GM12878 (cell line): Measurements from ENCODE around the gene GLB1L3. TPM values are rescaled to one million over a fixed set of nuclear protein-coding genes. Genes with fewer than 3 reads are reported as not detected.

Source experiments
- ATAC-seq: fragments of 200-7000 bp; cut with Tn5 transposase; 3 replicates; pipeline ENCODE4 v1.9.1; 2020; ENCODE audit warnings: mild to moderate bottlenecking, moderate library complexity
- BruUV-seq: library from RNA; stranded (reverse); fragments of 400-500 nt; replicated peaks from 2 replicates; lab custom pipeline; 2021; lab: Mats Ljungman, UMichigan
- CTCF ChIA-PET: fragments of 300-600 bp; sonication (Branson Sonifier 250); formaldehyde crosslinking; extraction: SDS; loops from one replicate; lab custom pipeline; 2021; ENCODE audit warnings: inconsistent platforms; lab: Yijun Ruan, JAX
- POLR2A ChIA-PET: fragments of 350-600 bp; formaldehyde crosslinking; extraction: SDS; loops from one replicate; lab custom pipeline; 2021; ENCODE audit warnings: inconsistent platforms; lab: Charles Lee
- RAD21 ChIA-PET: fragments of 300-600 bp; sonication (Branson Sonifier 250); formaldehyde crosslinking; loops from one replicate; lab custom pipeline; 2023; ENCODE audit warnings: antibody characterized with exemption; ENCODE audit not compliant: unreplicated experiment; lab: Charles Lee
- SMC1A ChIA-PET: fragments of 300-600 bp; sonication (Branson Sonifier 250); formaldehyde crosslinking; loops from one replicate; lab custom pipeline; 2023; ENCODE audit not compliant: unreplicated experiment, uncharacterized antibody; lab: Charles Lee
- DNase-seq: peaks from one replicate; pipeline ENCODE4 v3.0.0-alpha.2; 2011; ENCODE audit warnings: low read depth, low spot score
- FAIRE-seq: peaks from 3 replicates; lab custom pipeline; 2011; peaks lifted over from hg19 to GRCh38; lab: Jason Lieb, UNC
- H2AFZ ChIP-seq: 2 replicates; pipeline ENCODE4 v1.6.0; 2011; ENCODE audit warnings: low read depth, low read length, control low read depth; ENCODE audit not compliant: control insufficient read depth
- H3K27ac ChIP-seq: 2 replicates; pipeline ENCODE4 v1.5.1; 2011; ENCODE audit warnings: control low read depth; ENCODE audit not compliant: control insufficient read depth, insufficient read depth
- H3K27me3 ChIP-seq, 2 experiments: replicated peaks in 1 of 2; 2 replicates each; pipeline versions ENCODE4 v1.6.0 to v1.6.1; 2011; ENCODE audit warnings: low read length in 1 of 2; ENCODE audit not compliant: control insufficient read depth in 2 of 2, insufficient read depth in 2 of 2
- H3K36me3 ChIP-seq, 2 experiments: 2 replicates each; pipeline ENCODE4 v1.5.1; 2011; ENCODE audit warnings: low read length in 1 of 2; ENCODE audit not compliant: control insufficient read depth in 2 of 2, insufficient read depth in 2 of 2
- H3K4me1 ChIP-seq: 2 replicates; pipeline ENCODE4 v1.6.1; 2011; ENCODE audit warnings: mild to moderate bottlenecking, low read length, moderate library complexity, mixed read lengths; ENCODE audit not compliant: control insufficient read depth, insufficient read depth
- H3K4me2 ChIP-seq: 2 replicates; pipeline ENCODE4 v1.6.0; 2011; ENCODE audit warnings: control low read depth; ENCODE audit not compliant: control insufficient read depth, insufficient read depth
- H3K4me3 ChIP-seq: fragments of 200-600 bp; sonication (generic); 2 replicates; pipeline ENCODE4 v1.5.1; 2016
- H3K79me2 ChIP-seq: 2 replicates; pipeline ENCODE4 v1.6.0; 2011; ENCODE audit warnings: low read length; ENCODE audit not compliant: control insufficient read depth, insufficient read depth
- H3K9ac ChIP-seq: 2 replicates; pipeline ENCODE4 v1.8.0; 2011; ENCODE audit warnings: low read length, control low read depth, mixed read lengths; ENCODE audit not compliant: control insufficient read depth, insufficient read depth
- H3K9me3 ChIP-seq: replicated peaks from 3 replicates; pipeline ENCODE4 v1.5.1; 2011; ENCODE audit warnings: mild to moderate bottlenecking, low read length; ENCODE audit not compliant: control insufficient read depth, insufficient read depth
- H4K20me1 ChIP-seq: 2 replicates; pipeline ENCODE4 v1.6.0; 2011; ENCODE audit not compliant: control insufficient read depth, insufficient read depth
- BACH1 ChIP-seq: fragments of 450-650 bp; IDR thresholded peaks from 2 replicates; pipeline ENCODE4 v1.6.1; 2017; ENCODE audit warnings: mild to moderate bottlenecking, borderline replicate concordance
- CBFB ChIP-seq: IDR thresholded peaks from 2 replicates; pipeline ENCODE4 v1.6.1; 2016; ENCODE audit warnings: antibody characterized with exemption, low read depth
- CEBPB ChIP-seq, 2 experiments: fragments of 150-350 bp in 1 of 2; IDR thresholded peaks; 2 replicates each; pipeline ENCODE4 v1.6.1; 2012 to 2014; ENCODE audit warnings: low read depth in 2 of 2, low read length in 2 of 2, borderline replicate concordance in 1 of 2, inconsistent platforms in 1 of 2
- CHD2 ChIP-seq: IDR thresholded peaks from 2 replicates; pipeline ENCODE4 v1.6.1; 2011; ENCODE audit warnings: low read depth, low read length, improper control_type of control experiment, borderline replicate concordance
- IRF5 ChIP-seq: fragments of 450-650 bp; IDR thresholded peaks from 2 replicates; pipeline ENCODE4 v1.6.1; 2017; ENCODE audit warnings: borderline replicate concordance
- NBN ChIP-seq: fragments of 450-650 bp; IDR thresholded peaks from 2 replicates; pipeline ENCODE4 v1.6.1; 2016
- NR2F1 ChIP-seq: fragments of 450-650 bp; conservative IDR thresholded peaks from 2 replicates; pipeline ENCODE4 v1.6.1; 2017; ENCODE audit warnings: mild to moderate bottlenecking
- NRF1 ChIP-seq: conservative IDR thresholded peaks from 2 replicates; pipeline ENCODE4 v1.6.1; 2011; ENCODE audit warnings: mild to moderate bottlenecking, low read depth, low read length, improper control_type of control experiment
- RB1 ChIP-seq: fragments of 450-650 bp; formaldehyde crosslinking; IDR thresholded peaks from 2 replicates; pipeline ENCODE4 v1.6.1; 2017; ENCODE audit warnings: mild to moderate bottlenecking, borderline replicate concordance
- SIN3A ChIP-seq: IDR thresholded peaks from 2 replicates; pipeline ENCODE4 v1.6.1; 2012; ENCODE audit warnings: low read depth, low read length, improper control_type of control experiment
- SMAD5 ChIP-seq: IDR thresholded peaks from 2 replicates; pipeline ENCODE4 v1.6.1; 2016; ENCODE audit warnings: antibody characterized with exemption, low read depth
- SP1 ChIP-seq: IDR thresholded peaks from one replicate; pipeline ENCODE4 v1.6.1; 2011; ENCODE audit warnings: low read depth, low read length
- SPI1 ChIP-seq: IDR thresholded peaks from 2 replicates; pipeline ENCODE4 v1.6.1; 2011; ENCODE audit warnings: low read depth, mild to moderate bottlenecking, low read length, moderate library complexity, borderline replicate concordance; ENCODE audit not compliant: insufficient read depth
- STAT3 ChIP-seq: IDR thresholded peaks from 2 replicates; pipeline ENCODE4 v1.6.1; 2011; ENCODE audit warnings: low read depth, low read length, improper control_type of control experiment
- TCF12 ChIP-seq: IDR thresholded peaks from 2 replicates; pipeline ENCODE4 v1.6.1; 2011; ENCODE audit warnings: low read depth, mild to moderate bottlenecking, low read length
- ZNF217 ChIP-seq: fragments of 450-650 bp; IDR thresholded peaks from 2 replicates; pipeline ENCODE4 v1.6.1; 2017; ENCODE audit warnings: antibody characterized with exemption, mild to moderate bottlenecking
- ZNF274 ChIP-seq: IDR thresholded peaks from one replicate; pipeline ENCODE4 v1.8.0; 2011; ENCODE audit not compliant: insufficient read length, insufficient read depth
- ZZZ3 ChIP-seq: IDR thresholded peaks from 2 replicates; pipeline ENCODE4 v1.6.1; 2011; ENCODE audit warnings: low read depth; ENCODE audit not compliant: control insufficient read depth, insufficient read length
- WGBS: methylation state at CpG from one replicate; pipeline ENCODE4 v1.1.6; 2016; ENCODE audit warnings: low lambda C conversion rate; ENCODE audit not compliant: insufficient replicate concordance, insufficient coverage; ENCODE audit errors: missing lambda C conversion rate; 5-methylcytosine and 5-hydroxymethylcytosine counted together
- in situ Hi-C: fragments of 300-500 bp; cut with MboI; formaldehyde crosslinking; loops from 9 replicates; pipeline ENCODE4 v1.14.3; 2018; ENCODE audit warnings: mixed read lengths
- intact Hi-C: fragments of 100-400 bp; cut with micrococcal nuclease; formaldehyde crosslinking; loops from one replicate; pipeline ENCODE4 v1.14.2; 2022; ENCODE audit not compliant: unreplicated experiment
- polyA plus RNA-seq, 11 experiments: library from polyadenylated mRNA; depleted of rRNA in 4 of 11; unstranded in 6 of 11; stranded (reverse) in 5 of 11; fragments of >200 nt; fragmentation: Nextera tagmentation in 4 of 11; fragmentation: Illumina TruSeq in 1 of 11; extraction: Ambion mirVana in 4 of 11; extraction: Trizol in 1 of 11; gene quantifications; 1 replicate in 1 of 11; 2 replicates in 10 of 11; pipeline versions ENCODE4 v1.2.1 to v1.2.3, GENCODE V29; 2011 to 2016; ENCODE audit warnings: inconsistent platforms in 2 of 11, missing spikeins in 2 of 11, low read depth in 1 of 11
- total RNA-seq, 4 experiments: library from RNA; depleted of rRNA in 3 of 4; stranded (reverse); fragments of >200 nt in 3 of 4; fragmentation: Illumina TruSeq in 1 of 4; extraction: Trizol in 1 of 4; gene quantifications; 2 replicates each; pipeline versions ENCODE4 v1.2.1 to v1.2.3, GENCODE V29; 2013 to 2021
- TF ChIP-seq, protein P1 (sequence below): IDR thresholded peaks from 2 replicates; pipeline ENCODE4 v1.6.1; 2011; ENCODE audit warnings: borderline replicate concordance, low read depth, mild to moderate bottlenecking, moderate library complexity, mixed read lengths, low read length; ENCODE audit not compliant: insufficient read depth; ENCODE audit errors: extremely low read length
- TF ChIP-seq, protein P2 (sequence below): fragments of 150-350 bp; IDR thresholded peaks from 2 replicates; pipeline ENCODE4 v1.6.1; 2016; ENCODE audit warnings: low read depth, low read length

GLB1L3 gene
- total and polyA plus RNA-seq, 10 of the 15 experiments (the other 5 are each of a cell fraction or from before 2014, with no cell fraction given): 0.53 to 2.9 (median 1.9) TPM; not detected in 1

- no peak for TF ChIP-seq CEBPB (IDR thresholded peaks at IDR 0.05; ENCODE audit: borderline replicate concordance in 1 of 2, low read depth in 2 of 2, low read length in 2 of 2)
- TF ChIP-seq TCF12: no peak
- no peak for TF ChIP-seq CHD2
- no peak for TF ChIP-seq BACH1
- no peak for TF ChIP-seq ZNF274
- TF ChIP-seq NR2F1: no peak
- no peak for TF ChIP-seq SP1
- TF ChIP-seq SIN3A: no peak
- TF ChIP-seq ZZZ3: no peak
- TF ChIP-seq, protein P1, sequence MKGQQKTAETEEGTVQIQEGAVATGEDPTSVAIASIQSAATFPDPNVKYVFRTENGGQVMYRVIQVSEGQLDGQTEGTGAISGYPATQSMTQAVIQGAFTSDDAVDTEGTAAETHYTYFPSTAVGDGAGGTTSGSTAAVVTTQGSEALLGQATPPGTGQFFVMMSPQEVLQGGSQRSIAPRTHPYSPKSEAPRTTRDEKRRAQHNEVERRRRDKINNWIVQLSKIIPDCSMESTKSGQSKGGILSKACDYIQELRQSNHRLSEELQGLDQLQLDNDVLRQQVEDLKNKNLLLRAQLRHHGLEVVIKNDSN: no peak
- TF ChIP-seq STAT3: no peak
- TF ChIP-seq SMAD5: no peak
- TF ChIP-seq NRF1: no peak
- no peak for TF ChIP-seq IRF5
- TF ChIP-seq ZNF217: no peak
- TF ChIP-seq, protein P2, sequence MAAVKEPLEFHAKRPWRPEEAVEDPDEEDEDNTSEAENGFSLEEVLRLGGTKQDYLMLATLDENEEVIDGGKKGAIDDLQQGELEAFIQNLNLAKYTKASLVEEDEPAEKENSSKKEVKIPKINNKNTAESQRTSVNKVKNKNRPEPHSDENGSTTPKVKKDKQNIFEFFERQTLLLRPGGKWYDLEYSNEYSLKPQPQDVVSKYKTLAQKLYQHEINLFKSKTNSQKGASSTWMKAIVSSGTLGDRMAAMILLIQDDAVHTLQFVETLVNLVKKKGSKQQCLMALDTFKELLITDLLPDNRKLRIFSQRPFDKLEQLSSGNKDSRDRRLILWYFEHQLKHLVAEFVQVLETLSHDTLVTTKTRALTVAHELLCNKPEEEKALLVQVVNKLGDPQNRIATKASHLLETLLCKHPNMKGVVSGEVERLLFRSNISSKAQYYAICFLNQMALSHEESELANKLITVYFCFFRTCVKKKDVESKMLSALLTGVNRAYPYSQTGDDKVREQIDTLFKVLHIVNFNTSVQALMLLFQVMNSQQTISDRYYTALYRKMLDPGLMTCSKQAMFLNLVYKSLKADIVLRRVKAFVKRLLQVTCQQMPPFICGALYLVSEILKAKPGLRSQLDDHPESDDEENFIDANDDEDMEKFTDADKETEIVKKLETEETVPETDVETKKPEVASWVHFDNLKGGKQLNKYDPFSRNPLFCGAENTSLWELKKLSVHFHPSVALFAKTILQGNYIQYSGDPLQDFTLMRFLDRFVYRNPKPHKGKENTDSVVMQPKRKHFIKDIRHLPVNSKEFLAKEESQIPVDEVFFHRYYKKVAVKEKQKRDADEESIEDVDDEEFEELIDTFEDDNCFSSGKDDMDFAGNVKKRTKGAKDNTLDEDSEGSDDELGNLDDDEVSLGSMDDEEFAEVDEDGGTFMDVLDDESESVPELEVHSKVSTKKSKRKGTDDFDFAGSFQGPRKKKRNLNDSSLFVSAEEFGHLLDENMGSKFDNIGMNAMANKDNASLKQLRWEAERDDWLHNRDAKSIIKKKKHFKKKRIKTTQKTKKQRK: no peak
- TF ChIP-seq CBFB: no peak
- no peak for TF ChIP-seq RB1
- TF ChIP-seq NBN: no peak
- no peak for TF ChIP-seq SPI1
- BruUV-seq: no TSS peak
These were observed 87.0 kb downstream of the GLB1L3 start for GRCh38 chr11:134363161-134363560.

More at GRCh38 chr11:134363161-134363560, 87.0 kb downstream of the GLB1L3 start:
- H3K4me3 ChIP-seq: no peak overlapping the region
- H3K36me3 ChIP-seq: no peaks in the 10 kb centered on the region
- no peak for ATAC-seq
- no peaks in the 10 kb centered on the region; a peak in 1 of 4 replicates for H3K27me3 ChIP-seq
- no peaks in the 10 kb centered on the region for H3K79me2 ChIP-seq
- CTCF ChIA-PET: no interaction called here
- H2AFZ ChIP-seq: no peak overlapping the region
- no peaks in the 10 kb centered on the region for H4K20me1 ChIP-seq
- RAD21 ChIA-PET: no interaction called here
- DNase-seq: no peak
- H3K9ac ChIP-seq: no peak overlapping the region
- 66% methylated on average over 9 of the region's 9 CpGs for WGBS
- SMC1A ChIA-PET: no interaction called here
- no peaks in the 10 kb centered on the region for H3K4me1 ChIP-seq
- in situ Hi-C loops (no loop called here), intact Hi-C loops (loop anchor here (5.0 kb wide), 1 partner anchor 504 kb away; no protein-coding TSS in a partner anchor)
- no peak for FAIRE-seq
- POLR2A ChIA-PET: no interaction called here
- no peaks in the 10 kb centered on the region for H3K9me3 ChIP-seq
- H3K27ac ChIP-seq: no peak overlapping the region
- H3K4me2 ChIP-seq: no peak overlapping the region
